ENCODE measurements around the gene GNAI2.
"Not testable (repeated sequence)": the region's sequence is repeated elsewhere in the genome, so short reads cannot be mapped to it uniquely, and the experiment has no call there.

GNAI2 gene

DNA sequence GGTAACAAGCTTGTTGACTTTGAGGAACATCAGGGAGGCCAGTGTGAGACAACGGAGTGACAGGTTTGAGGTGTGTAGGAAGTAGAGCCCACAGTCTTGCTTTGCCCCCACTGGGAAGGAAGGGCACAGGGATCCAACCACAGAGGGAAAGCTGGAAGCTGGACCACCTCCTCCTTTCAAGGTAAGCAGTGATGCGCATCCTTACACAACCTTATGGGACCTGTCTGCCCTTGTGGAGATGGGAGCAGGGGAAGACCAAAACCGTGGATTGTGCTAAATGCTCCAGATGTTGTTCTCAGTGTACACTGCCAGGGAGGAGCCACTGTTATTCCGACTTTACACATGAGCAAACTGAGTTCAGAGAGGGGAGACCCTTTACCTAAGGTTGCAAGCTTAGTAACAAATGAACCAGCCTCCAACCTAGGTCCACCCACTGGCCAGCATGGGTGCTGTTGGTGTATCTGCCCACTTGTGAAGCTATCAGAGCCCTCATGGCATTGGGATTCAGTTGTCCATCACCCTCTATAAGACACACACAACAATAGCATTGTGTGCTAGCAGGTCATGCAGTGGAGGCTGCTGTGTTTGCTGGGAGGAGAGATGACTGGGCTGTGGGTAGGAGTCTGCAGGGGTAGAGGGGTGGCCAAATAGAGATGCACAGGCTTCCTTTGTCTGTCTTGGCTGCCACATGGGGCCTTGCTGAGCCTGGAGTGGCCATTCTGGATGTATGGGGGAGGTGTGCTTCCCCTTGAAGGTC, 42.3 kb downstream of the GNAI2 start:
- no peak for DNase-seq (ENCODE audit: low read depth)

DNA sequence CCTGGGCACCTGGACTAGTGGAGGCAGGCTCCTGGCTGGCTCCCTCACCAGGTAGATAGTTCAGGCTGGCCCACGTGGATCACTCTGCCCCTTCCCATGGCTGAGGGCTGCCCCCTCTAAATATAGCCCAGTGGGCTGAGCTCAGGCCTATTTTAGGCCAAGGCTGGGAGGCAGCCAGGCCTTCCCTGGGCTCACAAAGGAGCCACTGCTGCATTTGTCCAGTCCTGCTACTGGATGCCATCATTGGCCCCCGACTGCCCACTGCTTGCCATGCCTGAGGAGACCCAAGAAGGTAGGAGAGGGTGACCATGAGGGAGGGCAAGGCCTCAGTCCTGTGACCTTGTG, 42.8 kb downstream of the GNAI2 start, which contains the start of gene LSMEM2:
LSMEM2 (plus strand) TSS at position 208 of the 345 bp plus-strand sequence; CDS start at position 235, 27 bp downstream.
- DNase-seq (ENCODE audit: low read depth): no peak

DNA sequence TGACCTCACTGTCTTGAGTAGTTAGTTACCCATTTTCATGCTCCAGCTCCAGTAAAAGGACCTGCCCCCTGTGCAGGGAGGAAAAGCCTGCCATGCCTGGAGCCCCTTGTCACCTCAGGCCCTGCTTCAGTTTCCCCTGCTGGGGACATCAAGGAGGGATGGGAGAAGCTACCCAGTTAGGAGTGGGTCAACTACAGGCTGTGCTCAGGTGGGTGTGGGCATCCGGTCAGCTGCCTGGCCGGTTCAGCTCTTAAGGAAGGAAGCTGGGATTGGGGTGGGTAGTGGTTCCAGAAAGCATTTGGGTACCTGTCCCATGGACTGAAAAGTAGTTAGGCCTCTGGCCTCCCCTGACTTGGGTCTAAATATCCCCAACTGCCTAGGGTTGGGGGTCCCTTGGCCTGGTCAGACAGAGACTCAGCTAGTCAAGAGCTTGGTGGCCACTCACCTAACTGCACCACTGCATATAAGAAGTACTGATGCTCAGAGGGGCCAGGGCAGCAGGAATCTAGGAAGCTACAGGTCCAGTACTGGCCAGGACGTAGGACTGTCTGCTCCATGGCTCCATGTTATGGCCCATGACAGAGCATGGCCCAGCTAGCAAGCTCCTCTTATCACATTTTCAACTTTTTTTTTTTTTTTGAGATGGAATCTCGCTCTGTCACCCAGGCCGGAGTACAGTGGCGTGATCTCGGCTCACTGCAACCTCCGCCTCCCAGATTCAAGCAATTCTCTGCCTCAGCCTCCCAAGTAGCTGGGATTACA, 43.4 kb downstream of the GNAI2 start:
- no peak for DNase-seq (ENCODE audit: low read depth)

DNA sequence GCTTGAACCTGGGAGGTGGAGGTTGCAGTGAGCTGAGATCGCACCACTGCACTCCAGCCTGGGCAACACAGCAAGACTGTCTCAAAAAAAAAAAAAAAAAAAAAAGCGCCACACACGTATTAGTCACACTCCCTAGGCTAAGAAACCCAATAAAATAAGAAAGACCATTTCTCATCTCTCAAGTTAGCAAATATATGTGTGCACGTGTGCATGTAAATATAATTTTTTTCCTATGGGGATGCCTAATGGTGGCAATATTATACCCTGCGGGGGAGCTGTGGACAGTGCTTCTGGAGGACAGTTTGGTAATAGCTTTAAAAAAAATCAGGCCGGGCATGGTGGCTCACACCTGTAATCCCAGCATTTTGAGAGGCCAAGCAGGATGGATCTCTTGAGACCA, 48.1 kb downstream of the GNAI2 start:
- DNase-seq (ENCODE audit: low read depth): not testable (repeated sequence)

DNA sequence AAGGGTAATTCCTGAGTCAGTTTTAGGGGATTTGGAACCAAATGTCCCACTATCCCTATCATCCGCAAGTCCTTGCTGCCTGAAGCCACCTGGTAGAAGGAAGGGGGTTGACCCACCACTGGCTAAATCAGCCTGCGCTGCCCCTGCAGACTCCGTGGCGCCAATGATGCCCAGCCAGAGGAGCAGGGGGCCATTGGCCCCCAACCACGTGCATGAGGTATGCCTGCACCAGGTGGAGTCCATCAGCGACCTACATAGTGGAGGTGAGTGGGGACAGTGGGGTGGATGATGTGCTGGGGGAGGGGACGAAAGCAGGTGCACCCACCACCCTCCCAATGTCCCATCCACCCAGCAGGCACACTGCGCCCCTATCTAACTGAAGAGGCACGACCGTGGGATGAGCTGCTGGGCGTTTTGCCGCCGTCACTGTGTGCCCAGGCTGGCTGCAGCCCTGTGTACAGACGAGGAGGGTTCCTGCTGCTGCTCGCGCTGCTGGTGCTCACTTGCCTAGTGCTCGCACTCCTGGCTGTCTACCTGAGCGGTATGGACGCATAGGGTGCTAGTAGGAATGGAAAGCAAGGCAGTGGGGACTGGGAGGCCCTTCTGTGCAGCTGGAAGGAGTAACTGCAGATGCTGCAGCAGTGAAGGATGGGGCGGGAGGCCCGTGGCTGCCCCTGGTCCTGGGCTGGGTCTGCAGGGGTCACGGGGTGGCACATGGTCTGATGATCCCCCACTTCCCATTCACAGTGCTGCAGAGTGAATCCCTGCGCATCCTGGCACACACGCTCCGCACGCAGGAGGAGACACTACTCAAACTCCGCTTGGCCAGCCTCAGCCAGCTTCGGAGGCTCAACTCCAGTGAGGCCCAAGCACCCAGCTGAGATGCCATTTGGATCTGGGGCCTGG, 50.6 kb downstream of the GNAI2 start:
- DNase-seq (ENCODE audit: low read depth): no peak

DNA sequence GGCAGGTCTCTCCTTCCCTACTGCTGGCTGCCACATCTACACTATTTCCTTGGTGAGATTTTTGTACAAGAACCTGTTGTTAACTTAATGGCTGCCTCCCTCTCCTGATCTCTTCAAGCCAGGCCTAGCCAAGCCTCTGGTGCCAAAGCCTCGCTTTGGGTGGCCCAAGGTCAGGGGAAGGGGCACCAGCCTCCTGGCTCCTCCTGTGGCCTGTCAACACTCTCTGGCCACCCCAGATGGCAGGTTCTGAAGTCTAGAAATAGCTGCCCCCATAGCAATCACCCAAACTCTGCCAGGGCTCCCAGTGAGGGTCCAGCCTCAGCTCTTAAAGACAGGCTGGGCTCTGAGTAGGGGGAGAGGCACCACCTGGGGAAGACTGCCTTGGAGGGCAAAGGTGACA, 51.3 kb downstream of the GNAI2 start:
- no peak for DNase-seq (ENCODE audit: low read depth)

DNA sequence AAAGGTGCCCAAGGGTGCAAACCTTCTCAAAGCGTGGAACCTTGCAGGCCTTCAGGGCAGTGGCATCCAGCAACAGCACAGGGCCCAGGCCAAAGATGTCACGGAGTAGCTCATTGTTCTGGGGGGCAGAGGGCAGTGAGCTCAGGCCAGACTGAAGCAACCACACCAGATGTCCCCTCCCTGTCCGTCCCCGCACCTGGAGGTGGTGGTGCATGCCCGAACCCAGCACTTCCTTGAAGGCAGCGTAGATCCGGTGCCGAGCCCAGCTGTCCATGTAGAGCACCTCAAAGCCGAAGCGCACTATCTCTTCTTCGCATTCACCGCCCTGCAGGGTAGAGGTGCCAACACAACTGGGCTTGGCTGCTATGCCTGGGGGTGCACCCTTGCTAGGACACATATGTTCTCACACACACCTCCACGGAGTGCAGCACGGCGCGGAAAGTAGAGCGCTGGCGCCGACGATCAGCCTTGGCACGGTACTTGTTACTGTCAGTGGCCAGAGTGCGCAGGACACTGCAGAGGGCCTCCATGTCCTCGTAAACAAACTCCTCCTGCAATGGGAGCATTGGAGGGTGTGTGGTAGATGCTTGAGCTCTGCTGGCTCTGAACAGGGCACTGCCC, 52.5 kb downstream of the GNAI2 start:
- no peak for DNase-seq (ENCODE audit: low read depth)

DNA sequence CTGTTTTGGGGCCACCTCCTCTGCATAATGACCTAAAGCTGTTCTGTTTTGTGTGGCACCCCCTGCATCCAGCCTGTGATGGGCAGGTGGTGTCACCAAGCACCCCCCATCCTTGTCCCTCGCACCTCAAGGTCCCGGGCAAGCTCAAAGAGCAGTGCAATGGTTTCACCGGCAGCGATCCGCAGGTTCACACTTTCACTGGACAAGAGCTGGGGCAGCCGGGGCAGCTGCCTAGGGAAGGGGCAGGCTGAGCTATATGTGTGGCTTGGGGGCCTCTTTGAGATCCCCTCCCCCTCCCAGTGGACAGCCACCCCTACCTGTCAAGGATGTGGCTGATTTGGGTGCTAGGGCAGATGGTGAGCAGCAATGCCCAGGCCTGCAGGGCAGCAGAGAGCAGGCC, 53.1 kb downstream of the GNAI2 start:
- no peak for DNase-seq (ENCODE audit: low read depth)

DNA sequence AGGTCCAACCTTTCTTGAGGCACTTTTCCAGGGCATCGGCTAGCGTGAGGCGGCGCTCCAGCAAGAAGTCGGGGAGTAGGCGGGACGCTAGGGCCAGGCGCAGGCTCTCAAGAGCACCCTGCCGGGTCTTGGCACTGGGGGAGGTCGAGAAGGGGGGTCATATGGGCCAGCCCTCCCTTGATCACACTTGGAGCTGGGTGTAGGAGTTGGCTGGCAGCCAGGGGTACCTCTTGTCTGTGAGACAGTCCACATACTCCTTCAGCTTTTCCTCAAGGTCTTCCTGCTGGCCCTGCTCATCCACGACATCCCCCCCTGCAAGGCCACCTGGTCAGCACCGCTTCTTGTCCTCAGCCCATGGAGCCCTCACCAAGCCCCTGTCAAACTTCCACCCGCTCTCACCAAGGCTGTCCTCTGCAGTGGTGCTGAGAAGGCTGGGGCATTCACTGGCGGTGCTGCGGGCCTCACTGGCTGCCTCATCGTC, 54.2 kb downstream of the GNAI2 start:
- DNase-seq (ENCODE audit: low read depth): no peak

DNA sequence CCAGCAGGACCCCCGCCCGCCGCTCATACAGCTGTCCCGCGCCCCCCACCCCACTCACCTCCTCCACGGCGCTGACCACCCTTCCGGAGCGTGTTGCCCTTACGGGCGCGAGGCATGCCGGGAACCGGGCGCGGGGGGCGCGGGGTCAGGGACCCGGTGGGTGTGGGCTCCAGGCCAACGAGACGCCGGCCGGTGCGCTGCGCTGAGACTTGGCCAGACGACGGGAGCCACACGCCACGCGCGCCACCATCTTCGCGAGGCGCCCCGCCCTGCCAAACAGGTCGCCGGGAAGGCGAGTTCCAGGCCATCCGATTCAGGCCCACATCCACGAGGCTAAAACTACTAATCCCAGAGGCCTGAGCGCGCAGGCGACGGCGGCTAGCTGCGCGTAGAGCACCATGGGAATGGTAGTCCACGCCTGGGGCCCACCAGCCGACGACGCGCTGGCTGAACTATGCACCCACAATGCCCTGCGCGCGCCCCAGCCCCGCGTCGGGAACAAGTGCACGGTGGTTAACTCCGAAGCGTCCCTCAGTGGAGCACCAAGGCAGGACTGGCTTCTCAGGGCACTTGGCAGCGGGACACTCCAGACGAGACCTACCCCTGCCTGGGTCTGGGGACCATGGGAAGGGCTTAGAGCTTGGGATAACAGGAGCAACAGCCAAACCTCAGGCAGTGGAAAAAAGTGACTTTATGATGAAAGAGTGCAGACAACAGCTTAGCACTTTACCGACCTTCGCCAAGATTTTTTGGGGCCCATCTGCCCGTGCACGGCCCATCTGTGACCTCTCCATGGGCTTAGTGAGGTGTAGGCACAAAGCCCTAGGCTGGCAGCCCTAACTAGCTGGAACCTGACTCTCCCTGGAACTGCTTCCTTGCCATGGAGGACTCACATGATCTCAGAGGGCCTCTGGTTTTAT, 56.4 kb downstream of the GNAI2 start, which contains the start of gene IFRD2:
IFRD2 (minus strand) TSS at position 271 of the 920 bp plus-strand sequence; CDS start at position 116, 155 bp downstream.
- DNase-seq (ENCODE audit: low read depth): peak; percentile 95

DNA sequence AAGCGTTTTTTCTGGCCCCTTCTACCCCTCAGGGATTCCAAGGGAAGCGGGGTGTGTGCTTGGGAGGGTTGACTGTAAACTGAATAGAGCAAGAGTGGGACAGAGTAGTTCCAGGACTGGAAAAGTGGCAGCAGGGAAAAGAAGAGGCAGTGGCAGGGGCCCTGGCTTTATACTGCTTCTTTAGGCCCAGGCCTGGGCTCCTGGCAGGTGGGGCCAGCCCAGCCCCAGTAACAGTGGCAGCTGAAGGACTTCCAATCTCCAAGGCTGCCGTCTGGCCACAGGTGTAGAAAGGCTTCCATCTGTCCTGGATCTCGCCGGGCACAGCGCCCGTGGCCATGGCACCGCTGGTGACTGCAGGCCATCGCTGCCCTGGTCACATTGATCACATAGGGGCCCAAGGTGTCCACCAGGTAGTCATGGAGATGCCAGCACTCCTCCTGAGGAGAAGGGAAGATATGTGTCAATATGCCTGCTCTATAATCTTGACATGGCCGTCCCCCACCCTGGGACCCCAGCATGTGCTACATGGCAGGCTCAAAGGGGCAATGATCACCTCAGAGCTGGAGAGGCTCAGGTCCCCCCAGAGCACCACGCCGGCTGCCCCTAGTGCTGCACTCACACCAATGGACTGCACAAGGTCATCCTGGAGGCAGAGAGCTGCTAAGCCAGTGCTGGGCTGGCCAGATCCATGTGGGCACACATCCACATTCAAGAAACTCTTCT, 57.2 kb downstream of the GNAI2 start:
- no peak for DNase-seq (ENCODE audit: low read depth)

DNA sequence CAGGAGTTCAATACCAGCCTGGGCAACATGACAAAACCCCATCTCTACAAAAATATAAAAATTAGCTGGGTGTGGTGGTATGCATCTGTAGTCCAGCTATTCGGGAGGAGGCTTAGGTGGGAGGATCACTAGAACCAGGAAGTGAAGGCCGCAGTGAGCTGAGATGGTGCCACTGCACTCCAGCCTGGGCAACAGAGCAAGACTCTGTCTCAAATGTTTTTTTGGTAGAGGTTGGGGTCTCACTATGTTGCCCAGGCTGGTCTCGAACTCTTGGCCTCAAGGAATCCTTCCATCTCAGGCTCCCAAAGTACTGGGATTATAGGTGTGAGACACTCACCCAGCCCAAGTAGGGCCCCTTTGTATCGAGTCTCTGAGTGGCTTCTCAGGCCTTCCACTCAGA, 58.1 kb downstream of the GNAI2 start:
- DNase-seq (ENCODE audit: low read depth): no peak

DNA sequence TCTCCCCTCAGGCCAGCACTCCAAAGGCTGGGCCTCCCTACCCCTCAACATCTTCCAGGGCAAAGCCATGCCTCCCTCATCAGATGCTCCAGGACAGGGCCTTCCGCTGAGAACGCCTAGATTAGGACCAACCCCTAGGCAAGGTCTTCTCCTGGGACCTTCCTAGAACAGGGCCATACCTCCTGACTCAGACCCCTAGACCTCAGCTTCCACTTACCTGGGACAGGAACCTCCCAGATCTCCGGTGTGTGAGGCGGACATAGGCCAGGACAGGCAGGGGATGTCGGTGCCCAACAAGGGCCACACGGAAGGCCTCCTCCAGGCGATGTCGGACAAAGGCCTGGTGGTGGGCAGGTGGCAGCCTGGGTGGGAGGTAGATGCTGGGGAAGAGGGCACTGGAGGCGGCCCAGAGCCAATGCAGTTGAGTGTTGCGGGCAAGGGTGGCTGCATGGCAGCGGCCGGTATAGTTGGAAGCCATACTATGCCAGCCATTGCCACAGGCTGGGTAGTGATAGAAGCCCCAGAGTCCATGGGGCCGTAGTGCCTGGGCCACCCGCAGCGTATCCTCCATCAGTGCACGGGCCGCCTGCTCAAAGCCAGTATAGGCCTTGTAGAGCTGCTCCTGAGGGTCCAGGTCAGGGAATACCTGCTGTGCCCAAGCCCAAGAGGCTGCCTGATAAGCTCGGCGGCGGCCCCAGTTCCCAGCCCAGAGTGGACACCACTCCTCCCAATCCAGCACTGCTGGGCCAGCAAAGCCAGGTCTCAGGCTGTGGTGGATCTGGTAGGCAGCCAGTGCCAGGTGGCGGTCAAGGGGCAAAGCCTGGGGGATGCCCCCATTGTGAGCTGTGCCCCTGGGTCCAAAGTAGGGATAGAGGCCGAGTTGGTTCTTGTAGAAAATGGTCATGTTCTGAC, 58.7 kb downstream of the GNAI2 start:
- no peak for DNase-seq (ENCODE audit: low read depth)

DNA sequence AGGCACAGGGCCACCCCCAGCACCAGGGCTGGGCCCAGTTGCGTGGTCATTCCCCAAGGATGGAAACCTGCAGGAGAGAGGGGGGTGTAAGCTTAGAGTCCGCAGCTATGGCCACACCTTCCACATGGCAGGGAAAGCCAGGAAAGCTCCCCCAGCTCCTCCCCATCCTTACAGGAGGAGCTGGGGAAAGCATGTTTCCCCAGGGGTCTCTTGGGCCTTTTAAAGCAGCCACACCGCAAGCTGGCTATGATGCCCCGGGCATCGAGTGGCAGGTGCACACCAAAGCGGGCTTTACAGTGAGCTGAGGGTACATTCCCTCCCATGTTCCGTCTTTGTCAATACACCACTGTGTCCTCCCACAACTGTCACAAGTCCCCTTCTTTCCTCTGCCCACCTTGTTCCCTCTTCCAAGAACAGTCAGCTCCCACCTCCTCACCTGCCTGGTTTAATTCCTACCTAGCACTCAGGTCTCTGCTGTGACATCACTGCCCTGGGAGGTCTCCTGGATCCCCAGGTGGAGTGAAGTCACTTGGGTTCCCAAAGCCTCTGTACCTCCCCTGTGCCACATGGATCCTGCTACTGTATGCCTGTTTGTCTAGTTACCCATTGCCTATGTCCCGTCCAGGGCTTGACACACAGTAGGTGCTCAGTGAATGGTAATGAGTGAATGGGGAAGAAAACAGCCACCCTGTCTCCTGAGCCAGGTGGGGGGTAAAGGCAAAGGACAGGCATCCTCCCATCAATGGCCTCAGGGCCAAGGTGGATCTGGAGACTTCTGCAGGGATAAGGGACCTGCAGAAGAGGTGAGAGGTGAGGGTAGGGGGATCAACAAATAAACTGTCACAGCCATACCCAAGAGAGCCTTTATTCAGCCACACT, 59.8 kb downstream of the GNAI2 start:
- no peak for DNase-seq (ENCODE audit: low read depth)

DNA sequence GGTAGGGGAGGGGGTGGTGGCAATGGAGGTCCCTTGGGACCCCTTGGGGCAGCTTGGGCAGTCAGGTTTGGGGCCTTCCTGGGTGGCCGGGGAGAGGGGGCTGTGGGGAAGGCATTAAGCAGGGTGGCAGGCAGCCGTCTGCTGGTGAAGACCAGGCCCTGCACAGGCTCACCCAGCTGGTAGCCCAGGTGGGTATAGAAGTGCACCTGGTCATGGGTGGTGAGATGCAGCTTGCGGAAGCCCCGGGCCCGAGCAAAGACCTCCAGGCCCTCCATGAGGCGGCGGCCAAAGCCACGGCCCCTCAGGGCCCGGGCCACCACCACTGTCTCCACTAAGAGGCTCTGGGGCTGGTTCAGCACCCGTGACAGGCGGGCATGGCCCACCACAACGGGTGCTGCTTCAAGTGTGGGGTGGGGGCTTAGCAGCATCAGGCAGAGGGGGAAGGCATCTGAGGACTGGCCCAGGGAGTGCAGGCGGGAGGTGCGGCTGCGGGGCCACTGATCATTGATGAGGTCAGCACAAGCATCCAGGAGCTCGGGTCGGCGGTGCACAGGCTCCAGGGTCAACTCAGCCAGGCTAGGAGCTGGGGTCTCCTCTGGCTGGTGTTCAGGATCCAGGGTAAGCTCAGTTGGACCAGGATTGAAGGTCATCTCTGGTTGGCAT, 60.8 kb downstream of the GNAI2 start:
- DNase-seq (ENCODE audit: low read depth): no peak

DNA sequence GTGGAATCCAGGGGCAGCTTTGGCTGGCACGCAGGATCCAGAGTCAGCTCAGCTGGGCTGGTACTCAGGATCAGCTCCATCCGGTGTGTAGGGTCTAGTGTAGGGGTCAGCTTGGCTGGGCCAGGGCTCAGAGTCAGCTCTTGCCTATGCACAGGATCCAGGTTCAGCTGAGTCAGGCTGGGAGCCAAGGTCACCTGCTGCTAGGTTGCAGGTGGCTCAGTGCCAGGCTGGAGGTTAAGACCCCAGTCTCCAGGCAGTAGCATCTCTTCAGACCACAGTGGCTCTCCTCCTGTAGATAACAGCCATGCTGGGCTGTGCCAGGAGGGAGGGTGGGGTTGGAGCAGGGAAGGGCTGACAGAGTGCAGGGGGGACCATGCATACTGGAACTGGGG, 61.4 kb downstream of the GNAI2 start:
- no peak for DNase-seq (ENCODE audit: low read depth)
